Cardiac ventricle fibroblast (primary cell): ENCODE data around the gene GADD45GIP1. TPM values are rescaled to one million over a fixed set of nuclear protein-coding genes. Genes with fewer than 3 reads are reported as not detected.

Experiments
- total RNA-seq: library from RNA; depleted of rRNA; stranded (reverse); fragments of >200 nt; gene quantifications from 2 replicates; pipeline ENCODE4 v1.2.3, GENCODE V29; 2015

GADD45GIP1 gene
- total RNA-seq: 36.5 and 43.0 TPM in 2 replicates

DNA sequence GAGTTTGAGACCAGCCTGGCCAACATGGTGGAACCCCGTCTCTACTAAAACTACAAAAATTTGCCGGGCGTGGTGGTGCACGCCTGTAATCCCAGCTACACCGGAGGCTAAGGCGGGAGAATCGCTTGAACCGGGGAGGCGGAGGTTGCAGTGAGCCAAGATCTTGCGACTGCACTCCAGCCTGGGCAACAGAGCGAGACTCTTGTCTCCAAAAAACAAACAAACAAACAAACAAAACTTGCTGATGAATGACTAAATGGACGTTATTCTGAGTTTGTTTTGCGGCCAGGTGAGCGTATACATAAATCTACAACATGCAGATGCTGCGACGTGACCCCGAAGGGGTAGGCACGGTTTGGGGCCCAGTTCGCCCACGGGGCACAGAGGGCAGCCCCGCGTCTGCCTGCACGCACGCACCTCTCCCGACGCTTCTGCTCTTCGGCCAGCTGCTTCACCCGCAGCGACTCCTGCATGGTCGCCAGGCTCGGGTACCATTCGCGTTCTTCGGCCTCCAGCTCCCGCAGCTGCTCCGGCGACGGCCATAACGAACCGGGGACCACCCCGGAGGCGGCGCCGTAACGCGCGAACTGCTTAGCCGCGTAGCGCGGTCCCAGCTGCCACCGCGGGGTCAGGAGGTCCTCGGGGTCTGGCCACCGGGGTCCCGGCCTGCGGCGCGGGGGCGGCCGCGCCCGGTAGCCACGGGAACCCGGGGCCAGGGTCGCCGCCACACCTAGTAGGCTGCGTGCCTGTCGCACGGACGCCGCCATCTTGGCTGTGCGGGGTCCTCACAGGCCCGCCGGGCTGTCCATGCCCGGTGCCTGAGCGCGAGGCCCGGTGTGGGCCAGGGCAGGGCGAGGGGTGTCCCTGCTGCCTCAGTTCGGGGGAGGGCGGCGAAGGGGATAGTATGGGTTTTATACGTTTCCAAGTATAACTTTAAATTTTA lies at the start of gene GADD45GIP1:
Gene GADD45GIP1, minus strand, starts transcription at position 778 of the 943 bp plus-strand sequence. Its CDS starts 11 bp downstream, at position 767.

DNA sequence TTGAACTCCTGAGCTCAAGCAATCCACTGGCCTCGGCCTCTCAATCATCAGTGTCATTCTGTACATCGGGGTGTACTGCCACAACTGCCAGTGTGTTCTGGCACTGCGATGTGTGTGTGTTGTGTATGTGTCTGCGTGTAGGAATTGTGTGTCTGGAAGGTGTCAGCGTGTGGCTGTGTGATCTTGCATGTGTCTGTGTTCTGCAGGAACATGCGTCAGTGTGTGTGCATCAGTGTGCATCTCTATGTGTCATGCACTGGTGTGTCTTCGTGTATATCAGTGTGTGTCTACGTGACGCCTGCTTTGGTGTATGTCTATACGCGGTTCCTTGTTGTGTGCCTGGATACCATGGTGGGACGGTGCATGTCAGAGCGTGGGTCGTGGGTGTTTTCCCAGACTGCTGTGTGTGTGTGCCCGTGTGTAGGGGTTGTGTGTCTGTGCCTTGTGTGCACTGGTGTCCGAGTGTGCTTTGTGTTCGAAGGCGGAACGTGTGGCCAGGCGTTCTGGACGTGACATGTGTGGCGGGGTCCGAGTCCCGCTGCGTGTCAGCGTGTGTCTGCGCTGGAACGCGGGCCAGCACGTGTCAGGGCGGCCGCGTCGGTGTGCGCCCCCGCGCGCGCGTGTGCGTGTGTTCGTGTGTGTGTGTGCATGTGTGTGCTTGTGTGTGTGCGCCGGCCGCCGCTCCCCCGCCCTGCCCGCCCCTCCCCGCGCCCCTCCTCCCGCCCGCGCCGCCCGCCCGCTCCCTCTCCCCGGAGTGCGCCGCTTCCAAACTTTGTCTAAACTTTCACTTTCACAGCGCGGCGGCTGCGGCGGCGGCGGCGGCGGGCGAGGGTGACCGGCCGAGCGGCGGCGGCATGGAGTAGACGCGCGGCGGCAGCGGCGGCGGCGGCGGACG lies 37.9 kb upstream of the GADD45GIP1 start, which contains the start of gene NFIX:
Gene NFIX, plus strand, starts transcription at position 775 of the 895 bp plus-strand sequence. CDS start 363 bp downstream, outside the sequence.

DNA sequence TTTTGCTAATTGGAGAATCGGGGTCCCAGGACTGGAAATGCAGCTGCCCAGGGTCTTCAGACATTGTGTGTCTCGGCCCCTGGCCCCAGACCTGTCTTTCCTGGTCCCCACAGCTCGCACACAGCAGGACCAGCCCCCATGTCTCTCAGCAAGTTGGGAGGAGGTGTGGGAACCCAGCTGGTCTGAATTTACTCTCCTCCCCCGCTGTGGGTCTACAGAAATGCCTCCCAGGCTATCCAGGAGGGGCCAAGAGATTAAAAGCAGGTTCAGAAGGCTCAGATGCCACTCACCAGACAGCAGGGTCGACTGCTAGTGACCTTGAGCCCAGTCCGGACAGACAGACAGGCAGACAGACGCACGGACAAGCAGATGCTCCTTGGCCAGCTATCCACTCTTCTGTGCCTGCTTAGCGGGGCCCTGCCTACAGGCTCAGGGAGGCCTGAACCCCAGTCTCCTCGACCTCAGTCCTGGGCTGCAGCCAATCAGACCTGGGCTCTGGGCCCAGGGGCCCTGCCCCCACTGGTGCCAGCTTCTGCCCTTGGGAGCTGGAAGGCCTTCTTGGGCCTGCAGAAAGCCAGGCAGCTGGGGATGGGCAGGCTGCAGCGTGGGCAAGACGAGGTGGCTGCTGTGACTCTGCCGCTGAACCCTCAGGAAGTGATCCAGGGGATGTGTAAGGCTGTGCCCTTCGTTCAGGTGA lies 12.4 kb upstream of the GADD45GIP1 start, which contains the start of gene DAND5:
Gene DAND5, plus strand, starts transcription at position 285 of the 697 bp plus-strand sequence. Its CDS starts 85 bp downstream, at position 370.

DNA sequence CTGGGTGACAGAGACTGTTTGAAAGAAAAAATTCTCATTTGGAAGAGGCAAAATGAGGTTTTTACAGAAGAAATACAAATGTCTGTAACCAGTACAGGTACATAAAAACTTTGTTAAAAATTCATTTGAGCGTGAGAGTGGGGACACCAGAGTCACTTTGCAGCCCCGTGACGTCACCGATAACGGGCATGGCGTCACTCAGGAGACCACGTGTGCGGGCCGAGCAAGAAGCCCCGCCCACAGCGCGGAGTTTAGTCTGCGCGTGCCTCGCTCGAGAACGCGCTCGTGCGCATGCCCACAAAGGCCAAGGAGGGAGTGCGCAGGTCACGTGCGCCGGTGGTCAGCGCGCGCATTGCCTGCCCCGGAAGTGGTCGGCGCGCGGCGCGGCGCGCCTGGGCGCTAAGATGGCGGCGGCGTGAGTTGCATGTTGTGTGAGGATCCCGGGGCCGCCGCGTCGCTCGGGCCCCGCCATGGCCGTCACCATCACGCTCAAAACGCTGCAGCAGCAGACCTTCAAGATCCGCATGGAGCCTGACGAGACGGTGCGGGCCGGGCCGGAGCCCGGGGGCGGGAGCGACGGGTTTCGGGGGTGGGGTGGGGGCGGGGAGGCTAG lies 11.4 kb downstream of the GADD45GIP1 start, which contains the start of gene RAD23A:
Gene RAD23A, plus strand, starts transcription at position 384 of the 613 bp plus-strand sequence. Its CDS starts 87 bp downstream, at position 471.

DNA sequence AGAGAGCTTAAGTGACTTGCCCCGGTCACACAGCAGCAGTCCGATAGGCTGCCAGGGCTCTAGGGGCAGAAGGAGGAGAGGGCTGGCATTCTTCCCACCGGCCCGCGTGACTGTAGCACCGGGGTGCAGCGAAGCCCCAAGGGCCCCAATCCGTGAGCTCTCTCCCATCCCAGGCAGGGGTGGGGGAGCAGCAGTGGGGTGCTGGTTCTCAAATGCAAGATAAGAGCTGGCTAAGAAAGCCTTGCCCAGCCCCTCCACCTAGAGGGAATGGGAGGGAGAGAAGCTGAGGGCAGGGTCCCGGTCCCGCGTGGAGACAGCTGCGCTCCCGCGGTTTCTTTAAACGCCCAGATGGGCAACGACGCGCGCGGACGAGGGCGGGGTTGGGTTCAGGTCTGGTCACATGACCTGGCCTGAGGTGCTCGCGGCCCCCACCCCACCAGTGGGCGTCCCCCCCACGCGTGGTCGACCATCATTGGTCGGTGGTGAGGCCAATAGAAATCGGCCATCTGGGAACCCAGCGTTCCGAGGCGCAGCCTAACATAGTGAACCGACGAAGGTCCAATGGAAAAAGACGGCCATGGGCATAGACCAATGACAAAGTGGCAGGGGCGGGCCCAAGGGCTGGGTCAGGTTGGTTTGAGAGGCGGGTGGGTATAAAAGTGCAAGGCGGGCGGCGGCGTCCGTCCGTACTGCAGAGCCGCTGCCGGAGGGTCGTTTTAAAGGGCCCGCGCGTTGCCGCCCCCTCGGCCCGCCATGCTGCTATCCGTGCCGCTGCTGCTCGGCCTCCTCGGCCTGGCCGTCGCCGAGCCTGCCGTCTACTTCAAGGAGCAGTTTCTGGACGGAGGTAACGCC lies 18.9 kb downstream of the GADD45GIP1 start, which contains the start of gene CALR:
Gene CALR, plus strand, starts transcription at position 683 of the 852 bp plus-strand sequence. Its CDS starts 71 bp downstream, at position 754.

DNA sequence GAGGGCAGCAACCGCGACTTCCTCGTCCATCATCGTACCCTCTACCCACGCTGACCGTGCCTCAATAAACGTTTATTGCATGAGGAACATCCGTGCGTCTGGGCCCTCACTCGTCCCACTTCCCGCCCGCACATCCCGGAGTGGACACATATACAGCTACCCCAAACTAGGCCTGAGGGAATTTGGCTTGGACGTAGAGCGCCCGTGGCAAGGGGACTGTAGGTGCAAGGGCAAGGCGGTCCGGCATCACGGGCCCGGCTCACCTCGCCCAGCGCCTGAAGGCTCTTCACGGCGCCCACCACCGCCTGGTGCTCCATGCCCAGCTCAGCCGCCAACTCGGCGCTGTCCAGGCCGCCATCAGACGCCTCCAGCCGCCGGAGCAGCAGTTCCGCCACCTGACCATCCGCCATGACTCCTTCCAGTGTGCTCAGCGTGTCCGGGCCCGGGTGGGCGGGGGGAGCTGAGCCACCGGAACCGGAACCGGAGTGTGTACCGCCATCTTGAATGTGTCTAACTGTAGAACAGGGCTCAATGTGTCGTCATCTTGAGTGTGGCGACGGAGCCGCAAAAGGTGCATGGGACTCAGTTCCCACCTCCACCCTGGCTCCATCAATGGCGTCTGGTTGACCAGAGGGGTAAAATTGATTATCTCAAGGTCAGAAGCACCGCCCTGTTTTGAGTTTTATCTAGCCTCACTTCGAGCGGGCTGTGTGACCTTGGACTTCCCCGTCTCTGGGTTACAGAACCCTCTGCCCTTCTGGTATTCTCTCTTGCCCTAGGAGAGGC lies 23.5 kb downstream of the GADD45GIP1 start, which contains the start of gene FARSA:
Gene FARSA, minus strand, starts transcription at position 425 of the 786 bp plus-strand sequence. Its CDS starts 15 bp downstream, at position 410.

Other genes with a start within 250 kb of the GADD45GIP1 start
- 32.9 and 45.1 TPM in 2 replicates for gene TNPO2, start 233.3 kb downstream of the GADD45GIP1 start, total RNA-seq
- 311 and 336 TPM in 2 replicates for gene TRIR, start 222.5 kb downstream of the GADD45GIP1 start, total RNA-seq
- 46.8 and 54.1 TPM in 2 replicates for gene GET3, start 219.7 kb downstream of the GADD45GIP1 start, total RNA-seq
- not detected in 2 replicates for gene BEST2, start 205.4 kb downstream of the GADD45GIP1 start, total RNA-seq
- gene HOOK2, start 181.7 kb downstream of the GADD45GIP1 start, total RNA-seq: 15.2 and 16.8 TPM in 2 replicates
- gene JUNB, start 165.7 kb downstream of the GADD45GIP1 start, total RNA-seq: 387 and 404 TPM in 2 replicates
- gene PRDX2, start 155.4 kb downstream of the GADD45GIP1 start, total RNA-seq: 252 and 259 TPM in 2 replicates
- gene THSD8, start 155.2 kb downstream of the GADD45GIP1 start, total RNA-seq: not detected in 2 replicates
- 4.9 and 6.0 TPM in 2 replicates for gene RNASEH2A, start 150.6 kb downstream of the GADD45GIP1 start, total RNA-seq
- gene RTBDN, start 122.6 kb downstream of the GADD45GIP1 start, total RNA-seq: not detected in 2 replicates
- 0.19 and 1.3 TPM in 2 replicates for gene MAST1, start 118.7 kb downstream of the GADD45GIP1 start, total RNA-seq
- 30.2 and 36.6 TPM in 2 replicates for gene DNASE2, start 75.8 kb downstream of the GADD45GIP1 start, total RNA-seq
- gene KLF1, start 70.0 kb downstream of the GADD45GIP1 start, total RNA-seq: not detected in 2 replicates
- gene GCDH, start 66.1 kb downstream of the GADD45GIP1 start, total RNA-seq: 28.0 and 29.7 TPM in 2 replicates
- gene SYCE2, start 37.9 kb downstream of the GADD45GIP1 start, total RNA-seq: not detected in 2 replicates
- 48.9 and 49.0 TPM in 2 replicates for gene FARSA, start 23.5 kb downstream of the GADD45GIP1 start, total RNA-seq
- gene CALR, start 18.6 kb downstream of the GADD45GIP1 start, total RNA-seq: 877 and 947 TPM in 2 replicates
- 50.0 and 60.2 TPM in 2 replicates for gene RAD23A, start 11.4 kb downstream of the GADD45GIP1 start, total RNA-seq
- gene DAND5, start 12.4 kb upstream of the GADD45GIP1 start, total RNA-seq: not detected in 2 replicates
- 122 and 124 TPM in 2 replicates for gene NFIX, start 38.3 kb upstream of the GADD45GIP1 start, total RNA-seq
- 0.29 and 0.44 TPM in 2 replicates for gene LYL1, start 145.6 kb upstream of the GADD45GIP1 start, total RNA-seq
- gene TRMT1, start 159.5 kb upstream of the GADD45GIP1 start, total RNA-seq: 20.6 and 31.8 TPM in 2 replicates
- gene NACC1, start 161.0 kb upstream of the GADD45GIP1 start, total RNA-seq: 38.7 and 39.3 TPM in 2 replicates
- 38.6 and 41.6 TPM in 2 replicates for gene STX10, start 193.2 kb upstream of the GADD45GIP1 start, total RNA-seq
- 54.7 and 70.7 TPM in 2 replicates for gene IER2, start 193.2 kb upstream of the GADD45GIP1 start, total RNA-seq